Upper lobe of right lung (tissue), 1 donor: Measurements from ENCODE around the gene CLCNKB. TPM values are rescaled to one million over a fixed set of nuclear protein-coding genes. Genes with fewer than 3 reads are reported as not detected.
A peak's percentile ranks its signal among the peaks of the same experiment; 100 is the strongest.

Experiments used
- ATAC-seq: fragments of 200-7000 bp; cut with Tn5 transposase; one replicate; pipeline ENCODE4 v1.9.1; 2020; ENCODE audit warnings: mild to moderate bottlenecking, moderate library complexity
- DNase-seq: peaks from one replicate; pipeline ENCODE4 v3.0.0-alpha.2; 2020
- H3K27ac ChIP-seq: fragments of 200-600 bp; one replicate; pipeline ENCODE4 v1.8.0; 2022
- H3K27me3 ChIP-seq: fragments of 200-600 bp; one replicate; pipeline ENCODE4 v1.8.0; 2022; ENCODE audit warnings: mild to moderate bottlenecking
- H3K36me3 ChIP-seq: fragments of 200-600 bp; one replicate; pipeline ENCODE4 v1.8.0; 2022
- H3K4me1 ChIP-seq: fragments of 200-600 bp; one replicate; pipeline ENCODE4 v1.8.0; 2022
- H3K4me3 ChIP-seq: fragments of 200-600 bp; one replicate; pipeline ENCODE4 v1.8.0; 2022; ENCODE audit warnings: mild to moderate bottlenecking
- H3K9me3 ChIP-seq: fragments of 200-600 bp; one replicate; pipeline ENCODE4 v1.8.0; 2022
- CTCF ChIP-seq: fragments of 200-600 bp; IDR thresholded peaks from one replicate; pipeline ENCODE4 v1.8.0; 2022; ENCODE audit warnings: antibody characterized with exemption
- intact Hi-C: fragments of 100-400 bp; cut with DNase I; formaldehyde crosslinking; loops from one replicate; pipeline ENCODE4 v1.11.0; 2022
- total RNA-seq: library from RNA; stranded (reverse); fragmentation: NEBNext Ultra II Directional; extraction: Animal tissue kit (Norgen Biotek cat#: 25700); gene quantifications from one replicate; pipeline ENCODE4 v1.2.1, GENCODE V29; 2021
- donor health status: DM: no; HTN: yes; CAD: no; lungs with severe emphysema.

Gene CLCNKB
- total RNA-seq, 1 donor from 2014 or later: 0.35 TPM

- H3K27ac ChIP-seq: no peak overlapping the region
- no peak for TF ChIP-seq CTCF
- no peaks in the 10 kb centered on the region for H3K36me3 ChIP-seq
- ATAC-seq (no peak), DNase-seq (no peak)
- no peaks in the 10 kb centered on the region for H3K27me3 ChIP-seq
- intact Hi-C loops: no loop called here
- H3K4me1 ChIP-seq: no peaks in the 10 kb centered on the region
- no peaks in the 10 kb centered on the region for H3K9me3 ChIP-seq
- H3K4me3 ChIP-seq: no peak overlapping the region
These were observed 23.7 kb downstream of the CLCNKB start for GRCh38 chr1:16067127-16067768.

- Histone ChIP-seq H3K27ac (no peak overlapping the region), H3K4me1 (no peaks in the 10 kb centered on the region), H3K27me3 (peaks cover 2% of the 10 kb centered on the region), H3K36me3 (no peaks in the 10 kb centered on the region), H3K4me3 (no peak overlapping the region), H3K9me3 (no peaks in the 10 kb centered on the region)
- ATAC-seq (no peak), DNase-seq (no peak)
- intact Hi-C loops: no loop called here
- TF ChIP-seq CTCF: no peak
These were observed 24.4 kb downstream of the CLCNKB start for GRCh38 chr1:16067933-16068332.

GRCh38 chr1:16068356-16069270 lies 25.0 kb downstream of the CLCNKB start:
- ATAC-seq (peak; percentile 66), DNase-seq (no peak)
- Histone ChIP-seq H3K4me3 (no peak overlapping the region), H3K9me3 (no peaks in the 10 kb centered on the region), H3K27me3 (peaks cover 5% of the 10 kb centered on the region), H3K27ac (no peak overlapping the region), H3K36me3 (no peaks in the 10 kb centered on the region), H3K4me1 (no peaks in the 10 kb centered on the region)
- intact Hi-C loops: no loop called here
- TF ChIP-seq CTCF: no peak

GRCh38 chr1:16070640-16071355 lies 27.2 kb downstream of the CLCNKB start:
- ATAC-seq (no peak), DNase-seq (no peak)
- peaks cover 5% of the 10 kb centered on the region for H3K4me1 ChIP-seq
- H3K4me3 ChIP-seq: no peak overlapping the region
- no peak overlapping the region for H3K27ac ChIP-seq
- peaks cover 11% of the 10 kb centered on the region for H3K27me3 ChIP-seq
- H3K36me3 ChIP-seq: no peaks in the 10 kb centered on the region
- intact Hi-C loops: no loop called here
- no peak for TF ChIP-seq CTCF
- H3K9me3 ChIP-seq: no peaks in the 10 kb centered on the region

GRCh38 chr1:16071614-16072013 lies 28.0 kb downstream of the CLCNKB start:
- H3K27me3 ChIP-seq: peaks cover 11% of the 10 kb centered on the region
- intact Hi-C loops: no loop called here
- H3K36me3 ChIP-seq: no peaks in the 10 kb centered on the region
- no peaks in the 10 kb centered on the region for H3K9me3 ChIP-seq
- no peak for ATAC-seq
- no peak for DNase-seq
- no peak for TF ChIP-seq CTCF
- H3K27ac ChIP-seq: no peak overlapping the region
- H3K4me3 ChIP-seq: no peak overlapping the region
- H3K4me1 ChIP-seq: peaks cover 5% of the 10 kb centered on the region
